Calu3 (cell line): ENCODE results near the gene HEY2. TPM values are rescaled to one million over a fixed set of nuclear protein-coding genes. Genes with fewer than 3 reads are reported as not detected.

Source experiments
- BruUV-seq: library from RNA; stranded (reverse); fragments of 400-500 nt; replicated peaks from 2 replicates; lab custom pipeline; 2021; lab: Mats Ljungman, UMichigan
- CTCF ChIA-PET: fragments of 300-600 bp; sonication (Branson Sonifier 250); formaldehyde crosslinking; loops from one replicate; lab custom pipeline; 2022; ENCODE audit warnings: antibody characterized with exemption; lab: Charles Lee
- DNase-seq: peaks from one replicate; pipeline ENCODE4 v3.0.0; 2022
- H3K27ac Mint-ChIP-seq: one replicate; pipeline ENCODE4 v1.8.0; 2022; ENCODE audit warnings: mixed read lengths; ENCODE audit not compliant: unreplicated experiment
- H3K27me3 Mint-ChIP-seq: one replicate; pipeline ENCODE4 v1.8.0; 2022; ENCODE audit warnings: mixed read lengths; ENCODE audit not compliant: unreplicated experiment
- H3K36me3 Mint-ChIP-seq: one replicate; pipeline ENCODE4 v1.8.0; 2022; ENCODE audit warnings: mild to moderate bottlenecking, moderate library complexity, mixed read lengths; ENCODE audit not compliant: insufficient read depth, unreplicated experiment
- H3K4me1 Mint-ChIP-seq: one replicate; pipeline ENCODE4 v1.8.0; 2022; ENCODE audit warnings: mild to moderate bottlenecking, low read depth, mixed read lengths; ENCODE audit not compliant: unreplicated experiment
- H3K4me3 Mint-ChIP-seq: one replicate; pipeline ENCODE4 v1.8.0; 2022; ENCODE audit warnings: mild to moderate bottlenecking, low read depth, moderate library complexity, mixed read lengths; ENCODE audit not compliant: unreplicated experiment
- H3K9me3 Mint-ChIP-seq: one replicate; pipeline ENCODE4 v1.8.0; 2022; ENCODE audit warnings: low read depth, mixed read lengths; ENCODE audit not compliant: unreplicated experiment
- CTCF ChIP-seq: fragments of 200-600 bp; IDR thresholded peaks from one replicate; pipeline ENCODE4 v1.8.0; 2022; ENCODE audit warnings: antibody characterized with exemption; ENCODE audit not compliant: unreplicated experiment
- intact Hi-C: fragments of 100-400 bp; cut with micrococcal nuclease; formaldehyde crosslinking; loops from one replicate; pipeline ENCODE4 v1.10.0; 2022; ENCODE audit not compliant: unreplicated experiment
- total RNA-seq: library from RNA; stranded (reverse); gene quantifications from 2 replicates; pipeline ENCODE4 v1.2.3, GENCODE V29; 2022

Gene HEY2
- total RNA-seq, 1 experiment from 2014 or later, result 0.47 TPM

GRCh38 chr6:125764121-125764671 is 14.8 kb downstream of the HEY2 start:
- Mint-ChIP-seq H3K36me3 (peaks cover 4% of the 10 kb centered on the region), H3K27ac (no peak overlapping the region), H3K27me3 (peaks cover 22% of the 10 kb centered on the region), H3K4me1 (no peaks in the 10 kb centered on the region), H3K9me3 (no peaks in the 10 kb centered on the region), H3K4me3 (no peak overlapping the region)
- TF ChIP-seq CTCF, result no peak
- intact Hi-C loops, result no loop called here
- no TSS peak for BruUV-seq
- CTCF ChIA-PET, result interaction anchor here (0.7 kb wide), 1 partner anchor 338 kb away, joined by 3 read pairs; no protein-coding TSS in a partner anchor
- DNase-seq, result no peak

- intact Hi-C loops, result no loop called here
- DNase-seq, result no peak
- no peaks in the 10 kb centered on the region for H3K4me1 Mint-ChIP-seq
- H3K27me3 Mint-ChIP-seq, result peaks cover 7% of the 10 kb centered on the region
- CTCF ChIA-PET, result no interaction called here
- no peaks in the 10 kb centered on the region for H3K9me3 Mint-ChIP-seq
- no peak overlapping the region for H3K27ac Mint-ChIP-seq
- no peak for TF ChIP-seq CTCF
- no peak overlapping the region for H3K4me3 Mint-ChIP-seq
- BruUV-seq, result no TSS peak
- H3K36me3 Mint-ChIP-seq, result no peaks in the 10 kb centered on the region
Measured at GRCh38 chr6:125765944-125766343, 16.5 kb downstream of the HEY2 start.

GRCh38 chr6:125766641-125767040 is 17.2 kb downstream of the HEY2 start:
- H3K4me3 Mint-ChIP-seq, result no peak overlapping the region
- H3K27me3 Mint-ChIP-seq, result peaks cover 7% of the 10 kb centered on the region
- intact Hi-C loops, result no loop called here
- DNase-seq, result no peak
- TF ChIP-seq CTCF, result no peak
- H3K4me1 Mint-ChIP-seq, result no peaks in the 10 kb centered on the region
- BruUV-seq, result no TSS peak
- no peak overlapping the region for H3K27ac Mint-ChIP-seq
- CTCF ChIA-PET, result no interaction called here
- no peaks in the 10 kb centered on the region for H3K9me3 Mint-ChIP-seq
- H3K36me3 Mint-ChIP-seq, result no peaks in the 10 kb centered on the region

GRCh38 chr6:125769147-125769783 is 19.8 kb downstream of the HEY2 start:
- CTCF ChIA-PET, result interaction anchor here (0.5 to 1.1 kb wide), 2 partner anchors 455 to 462 kb away, joined by 3 to 4 read pairs; no protein-coding TSS in a partner anchor

More at GRCh38 chr6:125769147-125769783, 19.8 kb downstream of the HEY2 start:
- H3K36me3 Mint-ChIP-seq, result no peaks in the 10 kb centered on the region
- no TSS peak for BruUV-seq
- no peaks in the 10 kb centered on the region for H3K4me1 Mint-ChIP-seq
- TF ChIP-seq CTCF, result no peak
- peaks cover 7% of the 10 kb centered on the region for H3K27me3 Mint-ChIP-seq
- H3K27ac Mint-ChIP-seq, result no peak overlapping the region
- intact Hi-C loops, result loop anchor here (1.0 kb wide), 1 partner anchor 458 kb away; no protein-coding TSS in a partner anchor
- no peak overlapping the region for H3K4me3 Mint-ChIP-seq
- no peak for DNase-seq
- H3K9me3 Mint-ChIP-seq, result no peaks in the 10 kb centered on the region
